Measurements from ENCODE around the gene SECISBP2. TPM values are rescaled to one million over a fixed set of nuclear protein-coding genes. Genes with fewer than 3 reads are reported as not detected.
A peak's percentile ranks its signal among the peaks of the same experiment; 100 is the strongest.

Gene SECISBP2
- total and polyA plus RNA-seq, 2 of the 13 experiments (the other 11 are each of a cell fraction or from before 2014, with no cell fraction given) = 32.4 to 38.0 TPM

GRCh38 chr9:89372230-89372816 is 54.0 kb downstream of the SECISBP2 start:
- H4K20me1 ChIP-seq (ENCODE audit: insufficient read depth, low read length) = no peaks in the 10 kb centered on the region
- CTCF ChIA-PET (ENCODE audit: low intra/inter-chr PET ratio, low total read pairs) = no interaction called here
- no peak for FAIRE-seq
- no peak for TF ChIP-seq GATAD1 (CRISPR knock-in tag; IDR thresholded peaks at IDR 0.05)
- TF ChIP-seq ZNF605 (CRISPR knock-in tag; IDR thresholded peaks at IDR 0.05) = no peak
- no peak for TF ChIP-seq MAFK (conservative IDR thresholded peaks at IDR 0.05 in 1 of 2, IDR thresholded peaks at IDR 0.05 in 1 of 2; ENCODE audit: low read length in 2 of 2)
- TF ChIP-seq ZNF788 (CRISPR knock-in tag; IDR thresholded peaks at IDR 0.05; ENCODE audit: borderline replicate concordance) = 0 out of 2 replicates have a peak, but pooled peaks have one; percentile 20
- TF ChIP-seq, protein P1, sequence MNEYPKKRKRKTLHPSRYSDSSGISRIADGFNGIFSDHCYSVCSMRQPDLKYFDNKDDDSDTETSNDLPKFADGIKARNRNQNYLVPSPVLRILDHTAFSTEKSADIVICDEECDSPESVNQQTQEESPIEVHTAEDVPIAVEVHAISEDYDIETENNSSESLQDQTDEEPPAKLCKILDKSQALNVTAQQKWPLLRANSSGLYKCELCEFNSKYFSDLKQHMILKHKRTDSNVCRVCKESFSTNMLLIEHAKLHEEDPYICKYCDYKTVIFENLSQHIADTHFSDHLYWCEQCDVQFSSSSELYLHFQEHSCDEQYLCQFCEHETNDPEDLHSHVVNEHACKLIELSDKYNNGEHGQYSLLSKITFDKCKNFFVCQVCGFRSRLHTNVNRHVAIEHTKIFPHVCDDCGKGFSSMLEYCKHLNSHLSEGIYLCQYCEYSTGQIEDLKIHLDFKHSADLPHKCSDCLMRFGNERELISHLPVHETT (CRISPR knock-in tag; conservative IDR thresholded peaks at IDR 0.05) = no peak
- TF ChIP-seq ZXDC (CRISPR knock-in tag; IDR thresholded peaks at IDR 0.05) = no peak
- TF ChIP-seq, protein P2, sequence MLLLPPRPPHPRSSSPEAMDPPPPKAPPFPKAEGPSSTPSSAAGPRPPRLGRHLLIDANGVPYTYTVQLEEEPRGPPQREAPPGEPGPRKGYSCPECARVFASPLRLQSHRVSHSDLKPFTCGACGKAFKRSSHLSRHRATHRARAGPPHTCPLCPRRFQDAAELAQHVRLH (CRISPR knock-in tag; IDR thresholded peaks at IDR 0.05; ENCODE audit: borderline replicate concordance, low read depth) = no peak
- TF ChIP-seq ZNF263 (CRISPR knock-in tag; IDR thresholded peaks at IDR 0.05) = no peak
- TF ChIP-seq, protein P3, sequence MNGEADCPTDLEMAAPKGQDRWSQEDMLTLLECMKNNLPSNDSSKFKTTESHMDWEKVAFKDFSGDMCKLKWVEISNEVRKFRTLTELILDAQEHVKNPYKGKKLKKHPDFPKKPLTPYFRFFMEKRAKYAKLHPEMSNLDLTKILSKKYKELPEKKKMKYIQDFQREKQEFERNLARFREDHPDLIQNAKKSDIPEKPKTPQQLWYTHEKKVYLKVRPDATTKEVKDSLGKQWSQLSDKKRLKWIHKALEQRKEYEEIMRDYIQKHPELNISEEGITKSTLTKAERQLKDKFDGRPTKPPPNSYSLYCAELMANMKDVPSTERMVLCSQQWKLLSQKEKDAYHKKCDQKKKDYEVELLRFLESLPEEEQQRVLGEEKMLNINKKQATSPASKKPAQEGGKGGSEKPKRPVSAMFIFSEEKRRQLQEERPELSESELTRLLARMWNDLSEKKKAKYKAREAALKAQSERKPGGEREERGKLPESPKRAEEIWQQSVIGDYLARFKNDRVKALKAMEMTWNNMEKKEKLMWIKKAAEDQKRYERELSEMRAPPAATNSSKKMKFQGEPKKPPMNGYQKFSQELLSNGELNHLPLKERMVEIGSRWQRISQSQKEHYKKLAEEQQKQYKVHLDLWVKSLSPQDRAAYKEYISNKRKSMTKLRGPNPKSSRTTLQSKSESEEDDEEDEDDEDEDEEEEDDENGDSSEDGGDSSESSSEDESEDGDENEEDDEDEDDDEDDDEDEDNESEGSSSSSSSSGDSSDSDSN (CRISPR knock-in tag; IDR thresholded peaks at IDR 0.05) = peak; percentile 34; the same call in 1 of the 2 replicates
- TF ChIP-seq SKI (IDR thresholded peaks at IDR 0.05; ENCODE audit: partially characterized antibody) = no peak
- TF ChIP-seq, protein P4, sequence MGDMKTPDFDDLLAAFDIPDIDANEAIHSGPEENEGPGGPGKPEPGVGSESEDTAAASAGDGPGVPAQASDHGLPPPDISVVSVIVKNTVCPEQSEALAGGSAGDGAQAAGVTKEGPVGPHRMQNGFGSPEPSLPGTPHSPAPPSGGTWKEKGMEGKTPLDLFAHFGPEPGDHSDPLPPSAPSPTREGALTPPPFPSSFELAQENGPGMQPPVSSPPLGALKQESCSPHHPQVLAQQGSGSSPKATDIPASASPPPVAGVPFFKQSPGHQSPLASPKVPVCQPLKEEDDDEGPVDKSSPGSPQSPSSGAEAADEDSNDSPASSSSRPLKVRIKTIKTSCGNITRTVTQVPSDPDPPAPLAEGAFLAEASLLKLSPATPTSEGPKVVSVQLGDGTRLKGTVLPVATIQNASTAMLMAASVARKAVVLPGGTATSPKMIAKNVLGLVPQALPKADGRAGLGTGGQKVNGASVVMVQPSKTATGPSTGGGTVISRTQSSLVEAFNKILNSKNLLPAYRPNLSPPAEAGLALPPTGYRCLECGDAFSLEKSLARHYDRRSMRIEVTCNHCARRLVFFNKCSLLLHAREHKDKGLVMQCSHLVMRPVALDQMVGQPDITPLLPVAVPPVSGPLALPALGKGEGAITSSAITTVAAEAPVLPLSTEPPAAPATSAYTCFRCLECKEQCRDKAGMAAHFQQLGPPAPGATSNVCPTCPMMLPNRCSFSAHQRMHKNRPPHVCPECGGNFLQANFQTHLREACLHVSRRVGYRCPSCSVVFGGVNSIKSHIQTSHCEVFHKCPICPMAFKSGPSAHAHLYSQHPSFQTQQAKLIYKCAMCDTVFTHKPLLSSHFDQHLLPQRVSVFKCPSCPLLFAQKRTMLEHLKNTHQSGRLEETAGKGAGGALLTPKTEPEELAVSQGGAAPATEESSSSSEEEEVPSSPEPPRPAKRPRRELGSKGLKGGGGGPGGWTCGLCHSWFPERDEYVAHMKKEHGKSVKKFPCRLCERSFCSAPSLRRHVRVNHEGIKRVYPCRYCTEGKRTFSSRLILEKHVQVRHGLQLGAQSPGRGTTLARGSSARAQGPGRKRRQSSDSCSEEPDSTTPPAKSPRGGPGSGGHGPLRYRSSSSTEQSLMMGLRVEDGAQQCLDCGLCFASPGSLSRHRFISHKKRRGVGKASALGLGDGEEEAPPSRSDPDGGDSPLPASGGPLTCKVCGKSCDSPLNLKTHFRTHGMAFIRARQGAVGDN (CRISPR knock-in tag; IDR thresholded peaks at IDR 0.05) = peak; percentile 66
- no peak for TF ChIP-seq ARNT2 (CRISPR knock-in tag; IDR thresholded peaks at IDR 0.05; ENCODE audit: low read depth)

More at GRCh38 chr9:89372230-89372816, 54.0 kb downstream of the SECISBP2 start:
- intact Hi-C loops (cut with micrococcal nuclease; ENCODE audit: unreplicated experiment) = no loop called here
- no peak for DNase-seq (ENCODE audit: low spot score)
- Histone ChIP-seq H3K27me3 (ENCODE audit: control insufficient read depth in 1 of 2, insufficient read depth in 2 of 2, low read length in 2 of 2) (peaks cover 0 to 12% of the 10 kb centered on the region in 2 experiments; a peak in 1 of 5 replicates), H3K4me1 (ENCODE audit: insufficient read depth, low read length) (peaks cover 34% of the 10 kb centered on the region), H3K4me2 (ENCODE audit: low read depth, low read length) (no peak overlapping the region), H3K9ac (ENCODE audit: insufficient read depth, low read depth, low read length) (no peak overlapping the region), H3K27ac (ENCODE audit: extremely low read length, insufficient read depth, low read length) (no peak overlapping the region), H3K9me3 (ENCODE audit: low read length) (no peaks in the 10 kb centered on the region), H3K4me3 (replicated peaks in 1 of 3; ENCODE audit: insufficient read depth in 1 of 3, low read depth in 2 of 3, low read length in 3 of 3) (no peak overlapping the region), H3K36me3 (replicated peaks in 1 of 2; ENCODE audit: control insufficient read depth in 1 of 2, insufficient read depth in 2 of 2, low read length in 2 of 2) (no peaks in the 10 kb centered on the region), H3K79me2 (ENCODE audit: insufficient read depth, low read length) (no peaks in the 10 kb centered on the region), H2AFZ (ENCODE audit: low read length) (no peak overlapping the region)
- peak; percentile 84 for ATAC-seq
- in situ Hi-C loops (cut with HindIII; ENCODE audit: extremely low pct_ligation_motif_present, low pct_unique_long_range_greater_than_20kb) = no loop called here
- no TSS peak for BruUV-seq (replicated peaks)
- POLR2A ChIA-PET = no interaction called here
- whole genome bisulfite sequencing (ENCODE audit: low lambda C conversion rate) = 52% methylated on average over 4 of the region's 14 CpGs
